GM12878 (cell line): ENCODE data around the gene REM2. TPM values are rescaled to one million over a fixed set of nuclear protein-coding genes. Genes with fewer than 3 reads are reported as not detected.

Source experiments
- BCL3 ChIP-seq: IDR thresholded peaks from 2 replicates; pipeline ENCODE4 v1.6.1; 2011; ENCODE audit warnings: borderline replicate concordance, low read depth, mild to moderate bottlenecking, moderate library complexity, low read length; ENCODE audit not compliant: insufficient read depth, poor library complexity, severe bottlenecking
- BHLHE40 ChIP-seq, 2 experiments: fragments of 450-650 bp in 1 of 2; IDR thresholded peaks; 2 replicates each; pipeline ENCODE4 v1.6.1; 2011 to 2017; ENCODE audit warnings: low read depth in 2 of 2, borderline replicate concordance in 1 of 2, improper control_type of control experiment in 1 of 2, low read length in 1 of 2, mild to moderate bottlenecking in 1 of 2
- CUX1 ChIP-seq: IDR thresholded peaks from 2 replicates; pipeline ENCODE4 v1.6.1; 2012; ENCODE audit warnings: improper control_type of control experiment, low read depth, low read length; ENCODE audit not compliant: insufficient replicate concordance
- GABPA ChIP-seq: IDR thresholded peaks from 2 replicates; pipeline ENCODE4 v1.6.1; 2014; ENCODE audit warnings: antibody characterized with exemption, low read depth, mild to moderate bottlenecking, inconsistent platforms
- IKZF2 ChIP-seq, 2 experiments: fragments of 450-650 bp; IDR thresholded peaks; 2 replicates each; pipeline ENCODE4 v1.6.1; 2017; ENCODE audit warnings: mild to moderate bottlenecking in 2 of 2, moderate library complexity in 2 of 2
- JUNB ChIP-seq: IDR thresholded peaks from 2 replicates; pipeline ENCODE4 v1.6.1; 2016; ENCODE audit warnings: antibody characterized with exemption, mild to moderate bottlenecking
- JUND ChIP-seq: IDR thresholded peaks from 2 replicates; pipeline ENCODE4 v1.6.1; 2012; ENCODE audit warnings: low read depth, mild to moderate bottlenecking, low read length, improper control_type of control experiment, moderate library complexity
- KLF5 ChIP-seq: fragments of 450-650 bp; IDR thresholded peaks from 2 replicates; pipeline ENCODE4 v1.6.1; 2014; ENCODE audit warnings: mild to moderate bottlenecking; ENCODE audit not compliant: partially characterized antibody
- MTA3 ChIP-seq: IDR thresholded peaks from 2 replicates; pipeline ENCODE4 v1.6.1; 2012; ENCODE audit warnings: low read length, inconsistent platforms, borderline replicate concordance
- NFIC ChIP-seq: IDR thresholded peaks from 2 replicates; pipeline ENCODE4 v1.6.1; 2012; ENCODE audit warnings: low read depth, mild to moderate bottlenecking, inconsistent platforms, low read length, moderate library complexity
- PKNOX1 ChIP-seq: fragments of 450-650 bp; IDR thresholded peaks from 2 replicates; pipeline ENCODE4 v1.6.1; 2016; ENCODE audit warnings: mild to moderate bottlenecking
- RB1 ChIP-seq: fragments of 450-650 bp; formaldehyde crosslinking; IDR thresholded peaks from 2 replicates; pipeline ENCODE4 v1.6.1; 2017; ENCODE audit warnings: mild to moderate bottlenecking, borderline replicate concordance
- SMARCA5 ChIP-seq: fragments of 450-650 bp; IDR thresholded peaks from 2 replicates; pipeline ENCODE4 v1.6.1; 2017; ENCODE audit warnings: mild to moderate bottlenecking
- SPI1 ChIP-seq: IDR thresholded peaks from 2 replicates; pipeline ENCODE4 v1.6.1; 2011; ENCODE audit warnings: low read depth, mild to moderate bottlenecking, low read length, moderate library complexity, borderline replicate concordance; ENCODE audit not compliant: insufficient read depth
- SRF ChIP-seq, 2 experiments: IDR thresholded peaks; 2 replicates each; pipeline ENCODE4 v1.6.1; 2011; ENCODE audit warnings: low read depth in 2 of 2, low read length in 2 of 2, mild to moderate bottlenecking in 1 of 2, moderate library complexity in 1 of 2
- TCF3 ChIP-seq: IDR thresholded peaks from 2 replicates; pipeline ENCODE4 v1.6.1; 2012; ENCODE audit warnings: low read depth, mild to moderate bottlenecking, low read length, borderline replicate concordance; ENCODE audit not compliant: insufficient read depth
- WRNIP1 ChIP-seq: IDR thresholded peaks from 2 replicates; pipeline ENCODE4 v1.6.1; 2011; ENCODE audit warnings: low read depth, low read length, improper control_type of control experiment, borderline replicate concordance
- ZNF687 ChIP-seq: fragments of 450-650 bp; IDR thresholded peaks from 2 replicates; pipeline ENCODE4 v1.6.1; 2017; ENCODE audit warnings: mild to moderate bottlenecking, moderate library complexity
- polyA plus RNA-seq, 11 experiments: library from polyadenylated mRNA; depleted of rRNA in 4 of 11; unstranded in 6 of 11; stranded (reverse) in 5 of 11; fragments of >200 nt; fragmentation: Nextera tagmentation in 4 of 11; fragmentation: Illumina TruSeq in 1 of 11; extraction: Ambion mirVana in 4 of 11; extraction: Trizol in 1 of 11; gene quantifications; 1 replicate in 1 of 11; 2 replicates in 10 of 11; pipeline versions ENCODE4 v1.2.1 to v1.2.3, GENCODE V29; 2011 to 2016; ENCODE audit warnings: inconsistent platforms in 2 of 11, missing spikeins in 2 of 11, low read depth in 1 of 11
- total RNA-seq, 4 experiments: library from RNA; depleted of rRNA in 3 of 4; stranded (reverse); fragments of >200 nt in 3 of 4; fragmentation: Illumina TruSeq in 1 of 4; extraction: Trizol in 1 of 4; gene quantifications; 2 replicates each; pipeline versions ENCODE4 v1.2.1 to v1.2.3, GENCODE V29; 2013 to 2021

The REM2 gene
- total and polyA plus RNA-seq, 10 of the 15 experiments (the other 5 are each of a cell fraction or from before 2014, with no cell fraction given): 0.27 to 1.5 (median 0.83) TPM

- TF ChIP-seq ZNF687 (0 out of 2 replicates have a peak, but pooled peaks have one; percentile 20), SPI1 (peak; percentile 73), SRF (IDR thresholded peaks at IDR 0.05; ENCODE audit: low read depth in 2 of 2, low read length in 2 of 2) (peak; percentile 80 to 95), TCF3 (no peak), CUX1 (peak; percentile 77), RB1 (no peak; the same call in 1 of the 2 replicates), PKNOX1 (peak; percentile 56), WRNIP1 (no peak), IKZF2 (IDR thresholded peaks at IDR 0.05) (no peak), NFIC (no peak; the same call in 1 of the 2 replicates), KLF5 (no peak), MTA3 (0 out of 2 replicates have a peak, but pooled peaks have one; percentile 40), GABPA (peak; percentile 46; the same call in 1 of the 2 replicates), SMARCA5 (peak; percentile 72), BCL3 (no peak), BHLHE40 (IDR thresholded peaks at IDR 0.05; ENCODE audit: borderline replicate concordance in 1 of 2, low read depth in 2 of 2, low read length in 1 of 2) (0 out of 4 replicates have a peak, but pooled peaks of 1 of the 2 experiments have one; percentile 1), JUND (peak; percentile 48; the same call in 1 of the 2 replicates), JUNB (peak; percentile 76)
Observed at GRCh38 chr14:22870811-22871223, 12.2 kb upstream of the REM2 start (continued).
